Gastrocnemius medialis (tissue), 4 donors: ENCODE data around the gene TLK2. TPM values are rescaled to one million over a fixed set of nuclear protein-coding genes. Genes with fewer than 3 reads are reported as not detected.
"Not testable (repeated sequence)": the region's sequence is repeated elsewhere in the genome, so short reads cannot be mapped to it uniquely, and the experiment has no call there.

Experiments
- ATAC-seq, 2 donors: fragments of 150-250 bp; one replicate each; pipeline ENCODE4 v1.9.1; 2016
- DNase-seq, 2 donors: peaks; one replicate each; pipeline ENCODE4 v3.0.0-alpha.2; 2019
- H3K27ac ChIP-seq, 4 donors: fragments of 200-600 bp; sonication (generic); 1 replicate in 1 of 4; 2 replicates in 3 of 4; pipeline ENCODE4 v1.5.1; 2016 to 2018; ENCODE audit warnings: mild to moderate bottlenecking in 2 of 4, moderate library complexity in 1 of 4
- H3K27me3 ChIP-seq, 3 donors: fragments of 200-600 bp; sonication (generic) in 2 of 3; 1 replicate in 1 of 3; 2 replicates in 2 of 3; pipeline versions ENCODE4 v1.5.1 to v1.6.0; 2016 to 2019; ENCODE audit warnings: mild to moderate bottlenecking in 1 of 3, moderate library complexity in 1 of 3
- H3K36me3 ChIP-seq, 2 donors: fragments of 200-600 bp; sonication (generic) in 1 of 2; one replicate each; pipeline ENCODE4 v1.5.1; 2017 to 2018
- H3K4me1 ChIP-seq, 2 donors: fragments of 200-600 bp; sonication (generic) in 1 of 2; one replicate each; pipeline ENCODE4 v1.5.1; 2016 to 2017; ENCODE audit warnings: mild to moderate bottlenecking in 2 of 2
- H3K4me3 ChIP-seq, 4 donors: fragments of 200-600 bp; sonication (generic) in 3 of 4; 1 replicate in 1 of 4; 2 replicates in 3 of 4; pipeline ENCODE4 v1.5.1; 2016 to 2019; ENCODE audit warnings: mild to moderate bottlenecking in 2 of 4
- H3K9me3 ChIP-seq, 3 donors: fragments of 200-600 bp; sonication (generic) in 2 of 3; 1 replicate in 1 of 3; 2 replicates in 2 of 3; pipeline ENCODE4 v1.5.1; 2016 to 2019
- in situ Hi-C, 4 donors: fragments of 200-750 bp; cut with MboI; loops; one replicate each; pipeline versions ENCODE4 v1.15.0 to v1.8.0; 2017; ENCODE audit warnings: low sequenced_read_pairs in 4 of 4
- intact Hi-C: fragments of 100-400 bp; cut with DNase I; formaldehyde crosslinking; loops from one replicate; pipeline ENCODE4 v1.15.1; 2023; ENCODE audit warnings: low total_unique reads
- total RNA-seq, 4 donors: library from RNA; depleted of rRNA; stranded (reverse); fragments of >200 nt; gene quantifications; one replicate each; pipeline versions ENCODE4 v1.1.0 to v1.2.3, GENCODE V29; 2016

The TLK2 gene
- total RNA-seq, 4 donors from 2014 or later, result 28.7 to 51.1 (median 47.3) TPM

DNA sequence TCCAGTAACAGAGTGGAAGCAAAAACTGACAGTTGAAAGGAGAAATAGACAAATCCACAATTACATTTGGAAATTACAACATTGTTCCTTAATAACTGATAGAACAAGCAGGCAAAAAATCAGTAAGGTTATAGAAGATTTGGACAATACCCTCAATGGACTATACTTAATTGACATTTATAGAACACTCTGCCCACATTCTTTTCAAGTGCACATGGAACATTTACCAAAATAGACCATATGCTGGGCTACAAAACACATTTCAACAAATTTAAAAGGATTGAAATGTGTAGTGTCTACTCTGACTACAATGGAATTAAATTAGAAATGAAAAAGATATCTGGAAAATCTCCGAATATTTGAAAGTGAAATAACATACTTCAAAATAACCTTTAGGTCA is 21.8 kb downstream of the TLK2 start:
- H3K9me3 ChIP-seq, in situ Hi-C loops, H3K27me3 ChIP-seq, ATAC-seq, H3K4me1 ChIP-seq, DNase-seq, intact Hi-C loops, H3K36me3 ChIP-seq, H3K4me3 ChIP-seq, H3K27ac ChIP-seq: not testable (repeated sequence)

GRCh38 chr17:62504857-62505256 is 26.2 kb downstream of the TLK2 start:
- H3K9me3 ChIP-seq, H3K27ac ChIP-seq, DNase-seq, ATAC-seq, intact Hi-C loops, in situ Hi-C loops, H3K36me3 ChIP-seq, H3K27me3 ChIP-seq, H3K4me3 ChIP-seq: not testable (repeated sequence)
- H3K4me1 ChIP-seq, result peaks cover 10 to 21% of the 10 kb centered on the region in 2 donors

DNA sequence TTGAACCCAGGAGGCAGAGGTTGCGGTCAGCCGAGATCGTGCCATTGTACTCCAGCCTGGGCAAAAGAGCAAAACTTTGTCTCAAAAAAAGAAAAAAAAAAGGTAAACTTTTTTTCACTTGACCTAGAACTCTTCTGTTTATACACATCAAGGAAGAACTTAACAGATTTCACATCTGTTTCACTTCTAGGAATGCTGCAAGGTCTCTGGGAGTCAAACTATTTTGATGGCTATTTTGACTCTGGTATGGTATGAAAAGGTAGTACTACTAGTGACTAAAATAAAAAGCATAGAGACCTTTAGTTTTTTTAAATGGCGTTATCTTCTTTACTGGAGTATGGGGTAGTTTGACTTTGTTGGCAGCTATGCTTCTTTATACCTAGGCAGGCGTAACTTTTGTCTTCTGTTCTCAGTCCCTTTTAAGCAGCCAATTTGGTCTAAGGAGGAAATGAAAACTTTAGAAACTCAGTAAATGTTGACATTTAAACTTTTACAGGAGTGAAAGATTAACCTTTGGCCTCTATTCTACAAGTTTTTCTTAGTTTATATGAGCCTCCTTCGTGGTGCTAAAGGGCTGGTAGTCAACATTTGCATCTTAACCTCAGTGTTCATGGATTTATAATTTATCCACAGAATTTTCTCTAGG is 28.7 kb downstream of the TLK2 start:
- H3K9me3 ChIP-seq, ATAC-seq, in situ Hi-C loops, DNase-seq, H3K27me3 ChIP-seq, intact Hi-C loops, H3K4me3 ChIP-seq, H3K27ac ChIP-seq, H3K36me3 ChIP-seq: not testable (repeated sequence)
- H3K4me1 ChIP-seq, result peaks cover 10 to 16% of the 10 kb centered on the region in 2 donors

GRCh38 chr17:62510247-62510819 is 31.7 kb downstream of the TLK2 start:
- H3K36me3 ChIP-seq, DNase-seq, in situ Hi-C loops, H3K9me3 ChIP-seq, intact Hi-C loops, H3K27ac ChIP-seq, H3K27me3 ChIP-seq, H3K4me3 ChIP-seq, ATAC-seq: not testable (repeated sequence)
- peaks cover 10 to 16% of the 10 kb centered on the region in 2 donors for H3K4me1 ChIP-seq

- ATAC-seq, DNase-seq, H3K27me3 ChIP-seq, H3K9me3 ChIP-seq, H3K4me3 ChIP-seq, in situ Hi-C loops, H3K36me3 ChIP-seq, intact Hi-C loops, H3K27ac ChIP-seq: not testable (repeated sequence)
- peaks cover 10 to 16% of the 10 kb centered on the region in 2 donors for H3K4me1 ChIP-seq
Observed at GRCh38 chr17:62511014-62511413, 32.4 kb downstream of the TLK2 start.

GRCh38 chr17:62516376-62516775 is 37.8 kb downstream of the TLK2 start:
- not testable (repeated sequence) for H3K9me3 ChIP-seq, DNase-seq, H3K27me3 ChIP-seq

DNA sequence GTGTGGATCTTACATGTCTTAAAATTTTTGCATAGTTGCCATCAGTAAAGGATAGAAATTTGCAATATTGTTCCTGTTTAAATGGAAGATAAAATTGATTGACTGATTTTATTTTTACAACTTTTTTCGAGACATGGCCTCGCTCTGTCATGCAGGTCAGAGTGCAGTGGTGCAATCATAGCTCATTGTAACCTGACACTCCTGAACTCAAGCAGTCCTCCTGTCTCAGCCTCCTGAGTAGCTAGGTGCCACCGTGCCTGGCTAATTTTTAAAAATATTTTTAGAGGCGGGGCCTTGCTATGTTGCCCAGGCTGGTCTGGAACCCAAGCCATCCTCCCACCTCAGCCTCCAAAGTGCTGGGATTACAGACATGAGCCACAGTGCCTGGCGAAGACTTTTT is 42.7 kb downstream of the TLK2 start:
- not testable (repeated sequence) for ATAC-seq

More at GRCh38 chr17:62516376-62516775, 37.8 kb downstream of the TLK2 start:
- H3K36me3 ChIP-seq, H3K4me3 ChIP-seq, in situ Hi-C loops, H3K27ac ChIP-seq, ATAC-seq, intact Hi-C loops, H3K4me1 ChIP-seq: not testable (repeated sequence)

DNA sequence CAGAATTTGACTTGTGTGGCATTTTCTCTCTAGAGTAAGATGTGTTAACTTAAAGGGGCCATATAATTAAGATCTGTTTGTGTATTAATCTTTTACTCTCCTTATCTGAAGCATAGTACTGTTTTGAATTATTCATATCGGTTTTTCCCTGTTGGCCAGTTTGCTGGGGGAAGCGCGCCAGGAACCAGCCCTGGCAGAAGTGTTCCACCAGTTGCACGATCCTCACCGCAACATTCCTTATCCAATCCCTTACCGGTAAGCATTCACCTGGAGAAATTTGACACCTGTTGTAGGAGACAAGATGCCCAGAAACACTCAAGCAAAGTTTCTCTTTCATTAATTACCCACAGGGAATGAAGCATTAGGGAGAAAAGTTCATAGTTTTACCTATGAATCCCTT is 45.5 kb downstream of the TLK2 start:
- H3K9me3 ChIP-seq, in situ Hi-C loops, ATAC-seq, H3K27ac ChIP-seq, H3K27me3 ChIP-seq, DNase-seq, H3K4me3 ChIP-seq, intact Hi-C loops, H3K4me1 ChIP-seq: not testable (repeated sequence)
- H3K36me3 ChIP-seq, result peaks cover 0 to 20% of the 10 kb centered on the region in 2 donors

More for the DNA sequence above, 42.7 kb downstream of the TLK2 start:
- intact Hi-C loops, H3K9me3 ChIP-seq, H3K4me1 ChIP-seq, in situ Hi-C loops, H3K27ac ChIP-seq, DNase-seq, H3K27me3 ChIP-seq, H3K4me3 ChIP-seq: not testable (repeated sequence)
- H3K36me3 ChIP-seq, result peaks cover 0 to 18% of the 10 kb centered on the region in 2 donors

DNA sequence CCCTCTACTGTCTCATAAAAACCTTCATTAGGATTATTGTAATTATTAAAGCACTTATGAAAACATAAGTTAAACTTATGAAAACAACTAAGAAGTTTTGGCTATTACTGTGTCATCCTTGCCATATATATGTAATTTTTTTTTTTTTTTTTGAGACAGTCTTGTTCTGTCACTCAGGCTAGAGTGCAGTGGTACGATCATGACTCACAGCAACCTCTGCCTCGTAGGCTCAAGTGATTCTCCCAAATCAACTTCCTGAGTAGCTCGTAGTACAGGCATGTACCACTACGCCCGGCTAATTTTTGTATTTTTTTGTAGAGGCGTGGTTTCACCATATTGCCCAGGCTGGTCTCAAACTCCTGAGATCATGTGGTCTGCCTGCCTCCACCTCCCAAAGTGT is 46.7 kb downstream of the TLK2 start:
- H3K27ac ChIP-seq, H3K9me3 ChIP-seq, H3K4me3 ChIP-seq, H3K4me1 ChIP-seq, ATAC-seq, intact Hi-C loops, DNase-seq, in situ Hi-C loops, H3K27me3 ChIP-seq: not testable (repeated sequence)
- H3K36me3 ChIP-seq, result peaks cover 0 to 31% of the 10 kb centered on the region in 2 donors

DNA sequence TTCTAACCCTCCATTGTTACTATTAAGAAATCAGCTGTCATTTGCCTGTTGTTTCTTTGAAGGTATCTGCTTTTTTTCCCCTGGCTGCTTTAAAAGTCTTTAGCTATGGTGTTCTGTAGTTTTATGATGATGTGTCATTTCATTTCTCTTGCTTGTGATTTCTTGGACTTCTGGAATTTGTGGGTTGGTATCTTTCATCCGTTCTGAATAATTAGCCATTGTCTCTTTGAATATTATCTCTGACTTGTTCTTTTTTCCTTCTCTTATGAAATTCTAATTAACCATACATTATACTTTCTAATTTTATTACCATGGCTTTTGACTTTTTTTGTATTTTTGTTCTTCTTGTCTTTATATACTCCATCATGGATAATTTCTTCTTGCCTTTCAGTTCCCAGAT is 52.3 kb downstream of the TLK2 start:
- H3K27me3 ChIP-seq, ATAC-seq, in situ Hi-C loops, H3K4me3 ChIP-seq, H3K4me1 ChIP-seq, DNase-seq, intact Hi-C loops, H3K9me3 ChIP-seq, H3K27ac ChIP-seq: not testable (repeated sequence)
- peaks cover 0 to 24% of the 10 kb centered on the region in 2 donors for H3K36me3 ChIP-seq

GRCh38 chr17:62536557-62536956 is 57.9 kb downstream of the TLK2 start:
- H3K4me3 ChIP-seq, H3K36me3 ChIP-seq, DNase-seq, intact Hi-C loops, H3K27me3 ChIP-seq, in situ Hi-C loops, H3K9me3 ChIP-seq: not testable (repeated sequence)
- peak; percentile 23 to 73 for ATAC-seq
- Histone ChIP-seq H3K4me1 (peaks cover 6 to 12% of the 10 kb centered on the region in 2 donors), H3K27ac (peak overlapping the region in 1 of 4 donors; percentile 53)

DNA sequence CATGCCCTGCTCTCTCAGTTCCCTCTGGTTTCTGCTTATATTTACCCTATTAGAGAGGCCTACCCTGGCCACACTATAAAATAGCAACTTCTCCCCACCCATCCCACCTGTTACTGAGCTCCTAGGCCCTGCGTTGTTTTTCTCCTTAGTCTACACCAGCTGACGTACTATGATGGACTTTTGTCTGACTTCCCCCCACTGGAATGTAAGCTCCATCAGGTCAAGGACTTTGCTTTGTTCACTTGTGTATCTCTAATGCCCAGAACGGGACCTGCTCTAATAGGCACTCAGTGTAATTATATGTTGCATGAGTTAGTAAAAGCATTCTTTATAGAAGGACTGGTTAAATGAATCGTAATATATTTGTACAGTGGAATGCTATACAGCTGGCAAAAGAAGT is 62.4 kb downstream of the TLK2 start:
- ATAC-seq, H3K4me3 ChIP-seq, in situ Hi-C loops, H3K27ac ChIP-seq, DNase-seq, H3K9me3 ChIP-seq, H3K27me3 ChIP-seq, H3K36me3 ChIP-seq, intact Hi-C loops: not testable (repeated sequence)
- H3K4me1 ChIP-seq, result peaks cover 9 to 13% of the 10 kb centered on the region in 2 donors
